Measurements from ENCODE around the gene CSNK2A2. TPM values are rescaled to one million over a fixed set of nuclear protein-coding genes. Genes with fewer than 3 reads are reported as not detected.

Gene CSNK2A2
- total and polyA plus RNA-seq, 9 of the 15 experiments (the other 6 are each of a cell fraction or from before 2014, with no cell fraction given), result 20.8 to 109 (median 44.7) TPM

DNA sequence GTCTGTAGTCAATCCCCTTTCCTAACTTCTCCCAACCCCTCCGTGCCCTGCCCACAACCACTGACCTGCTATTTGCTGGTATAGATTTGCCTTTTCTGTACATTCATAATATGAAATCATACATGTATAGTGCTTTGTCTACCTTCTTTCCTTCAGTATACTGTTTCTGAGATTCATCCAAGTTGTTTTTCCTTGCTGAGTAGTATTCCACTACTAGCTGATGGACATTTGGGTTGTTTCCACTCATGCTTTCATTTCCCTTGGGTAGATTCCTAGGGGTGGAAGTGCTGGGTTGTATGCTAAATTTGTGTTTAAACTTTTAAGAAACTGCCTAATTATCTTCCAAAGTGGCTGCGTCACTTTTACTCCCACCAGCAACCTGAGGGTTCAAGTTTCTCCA, 27.7 kb downstream of the CSNK2A2 start:
- POLR2A ChIA-PET, result interaction anchor here (0.6 kb wide), 1 partner anchor 67 kb away, joined by 3 read pairs; no protein-coding TSS in a partner anchor
- intact Hi-C loops (cut with micrococcal nuclease), result no loop called here
- peak; percentile 60 for TF ChIP-seq ZNF146 (CRISPR knock-in tag; IDR thresholded peaks at IDR 0.05; ENCODE audit: unreplicated experiment)
- TF ChIP-seq, protein P1, sequence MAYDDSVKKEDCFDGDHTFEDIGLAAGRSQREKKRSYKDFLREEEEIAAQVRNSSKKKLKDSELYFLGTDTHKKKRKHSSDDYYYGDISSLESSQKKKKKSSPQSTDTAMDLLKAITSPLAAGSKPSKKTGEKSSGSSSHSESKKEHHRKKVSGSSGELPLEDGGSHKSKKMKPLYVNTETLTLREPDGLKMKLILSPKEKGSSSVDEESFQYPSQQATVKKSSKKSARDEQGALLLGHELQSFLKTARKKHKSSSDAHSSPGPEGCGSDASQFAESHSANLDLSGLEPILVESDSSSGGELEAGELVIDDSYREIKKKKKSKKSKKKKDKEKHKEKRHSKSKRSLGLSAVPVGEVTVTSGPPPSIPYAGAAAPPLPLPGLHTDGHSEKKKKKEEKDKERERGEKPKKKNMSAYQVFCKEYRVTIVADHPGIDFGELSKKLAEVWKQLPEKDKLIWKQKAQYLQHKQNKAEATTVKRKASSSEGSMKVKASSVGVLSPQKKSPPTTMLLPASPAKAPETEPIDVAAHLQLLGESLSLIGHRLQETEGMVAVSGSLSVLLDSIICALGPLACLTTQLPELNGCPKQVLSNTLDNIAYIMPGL (CRISPR knock-in tag; IDR thresholded peaks at IDR 0.05), result no peak

DNA sequence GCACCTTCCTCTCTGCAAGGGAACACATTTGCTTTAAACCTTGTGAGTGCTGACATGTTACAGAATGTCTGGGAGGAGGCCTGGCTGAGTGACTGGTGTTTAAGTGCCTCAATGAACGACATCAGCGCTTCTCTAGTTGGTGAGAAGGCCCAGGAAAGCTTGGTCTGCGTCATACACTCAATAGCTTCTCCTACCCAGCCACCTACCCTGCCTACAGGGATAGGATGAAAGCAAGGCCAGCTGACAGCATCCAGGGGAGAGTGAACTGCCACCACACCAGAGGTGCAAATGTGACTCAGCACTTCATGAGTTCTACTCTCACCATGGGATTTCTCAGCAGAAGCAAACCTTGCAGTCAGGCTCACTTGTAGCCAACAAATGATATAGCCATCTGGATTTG, 37.1 kb downstream of the CSNK2A2 start:
- Histone ChIP-seq H3K27ac (ENCODE audit: extremely low read depth, low read depth, low read length) (no peak overlapping the region; the same call in 2 of the 3 replicates), H3K79me2 (ENCODE audit: control insufficient read depth, insufficient read depth, low read length) (no peaks in the 10 kb centered on the region), H4K20me1 (replicated peaks; ENCODE audit: control insufficient read depth, insufficient read depth, low read length) (no peaks in the 10 kb centered on the region), H2AFZ (ENCODE audit: low read depth, low read length) (no peak overlapping the region), H3K4me1 (replicated peaks in 1 of 2; ENCODE audit: control insufficient read depth in 2 of 2, insufficient read depth in 2 of 2, low read length in 2 of 2) (no peaks in the 10 kb centered on the region), H3K9me3 (replicated peaks; ENCODE audit: control insufficient read depth, insufficient read depth, low read depth, low read length) (no peaks in the 10 kb centered on the region), H3K9ac (ENCODE audit: insufficient read depth in 1 of 2, low read depth in 2 of 2, low read length in 2 of 2) (no peak overlapping the region), H3K4me3 (no peak overlapping the region), H3K9me1 (ENCODE audit: control insufficient read depth, insufficient read depth, low read length) (no peaks in the 10 kb centered on the region), H3K36me3 (ENCODE audit: control insufficient read depth, insufficient read depth, low read length) (peaks cover 62% of the 10 kb centered on the region), H3K4me2 (ENCODE audit: insufficient read depth, low read length) (no peak overlapping the region), H3K27me3 (ENCODE audit: control insufficient read depth in 2 of 2, insufficient read depth in 2 of 2, low read length in 2 of 2) (no peaks in the 10 kb centered on the region)
- POLR2A ChIA-PET, result interaction anchor here (0.6 to 1.1 kb wide), 2 partner anchors 9 to 57 kb away, joined by 3 read pairs; no protein-coding TSS in a partner anchor
- in situ Hi-C loops (cut with MboI) (no loop called here), intact Hi-C loops (cut with micrococcal nuclease) (no loop called here)
- peak in 1 of 4 experiments; percentile 17 for DNase-seq (ENCODE audit: extremely low read depth in 1 of 4, low spot score in 3 of 4)
- ATAC-seq, result peak; percentile 48
- BruUV-seq (replicated peaks), result no TSS peak
- WGBS (ENCODE audit: insufficient coverage, low coverage, missing lambda C conversion rate), result 83% methylated on average over 3 of the region's 3 CpGs
- FAIRE-seq, result peak; percentile 15
- CTCF ChIA-PET (ENCODE audit: low intra/inter-chr PET ratio), result no interaction called here
- TF ChIP-seq CREM (IDR thresholded peaks at IDR 0.05; ENCODE audit: low read depth), result no peak
- TF ChIP-seq HLTF (IDR thresholded peaks at IDR 0.05), result no peak
- no peak for TF ChIP-seq ZNF253 (CRISPR knock-in tag; conservative IDR thresholded peaks at IDR 0.05)
- 0 out of 2 replicates have a peak, but pooled peaks have one; percentile 33 for TF ChIP-seq NFE2L1 (tag; IDR thresholded peaks at IDR 0.05; ENCODE audit: borderline replicate concordance, low read depth)
- no peak for TF ChIP-seq ARID2 (IDR thresholded peaks at IDR 0.05)
- TF ChIP-seq ZNF316 (IDR thresholded peaks at IDR 0.05), result peak; percentile 60
- TF ChIP-seq ZEB2 (IDR thresholded peaks at IDR 0.05), result no peak
- TF ChIP-seq ZNF174 (CRISPR knock-in tag; IDR thresholded peaks at IDR 0.05), result no peak
- TF ChIP-seq BCOR (IDR thresholded peaks at IDR 0.05), result no peak
- TF ChIP-seq C11orf30 (IDR thresholded peaks at IDR 0.05; ENCODE audit: low read depth), result peak; percentile 54; the same call in 1 of the 2 replicates
- no peak for TF ChIP-seq TCF3 (CRISPR knock-in tag; IDR thresholded peaks at IDR 0.05)
- no peak for TF ChIP-seq BRF1 (IDR thresholded peaks at IDR 0.05; ENCODE audit: borderline replicate concordance, extremely low read depth, insufficient read length)
- TF ChIP-seq SMARCA5 (IDR thresholded peaks at IDR 0.05), result no peak
- no peak for TF ChIP-seq RBM15 (IDR thresholded peaks at IDR 0.05; ENCODE audit: insufficient read depth, low read length)
- TF ChIP-seq ZFX (CRISPR knock-in tag; IDR thresholded peaks at IDR 0.05), result no peak

More for the DNA sequence above, 27.7 kb downstream of the CSNK2A2 start:
- BruUV-seq (replicated peaks), result no TSS peak
- Histone ChIP-seq H4K20me1 (replicated peaks; ENCODE audit: control insufficient read depth, insufficient read depth, low read length) (0 out of 2 replicates have a peak, but pooled peaks cover 3% of the 10 kb centered on the region), H3K4me1 (replicated peaks in 1 of 2; ENCODE audit: control insufficient read depth in 2 of 2, insufficient read depth in 2 of 2, low read length in 2 of 2) (no peaks in the 10 kb centered on the region), H3K27me3 (ENCODE audit: control insufficient read depth in 2 of 2, insufficient read depth in 2 of 2, low read length in 2 of 2) (no peaks in the 10 kb centered on the region), H3K4me2 (ENCODE audit: insufficient read depth, low read length) (no peak overlapping the region), H3K9ac (ENCODE audit: insufficient read depth in 1 of 2, low read depth in 2 of 2, low read length in 2 of 2) (no peak overlapping the region), H3K9me1 (ENCODE audit: control insufficient read depth, insufficient read depth, low read length) (no peaks in the 10 kb centered on the region), H2AFZ (ENCODE audit: low read depth, low read length) (no peak overlapping the region), H3K36me3 (ENCODE audit: control insufficient read depth, insufficient read depth, low read length) (peaks cover 89% of the 10 kb centered on the region), H3K9me3 (replicated peaks; ENCODE audit: control insufficient read depth, insufficient read depth, low read depth, low read length) (no peaks in the 10 kb centered on the region), H3K4me3 (no peak overlapping the region), H3K27ac (ENCODE audit: extremely low read depth, low read depth, low read length) (no peak overlapping the region), H3K79me2 (ENCODE audit: control insufficient read depth, insufficient read depth, low read length) (no peaks in the 10 kb centered on the region)
- FAIRE-seq (no peak), DNase-seq (ENCODE audit: extremely low read depth in 1 of 4, low spot score in 3 of 4) (no peak), ATAC-seq (no peak)
- CTCF ChIA-PET (ENCODE audit: low intra/inter-chr PET ratio), result no interaction called here
- WGBS (ENCODE audit: insufficient coverage, low coverage, missing lambda C conversion rate), result 97% methylated on average over 2 of the region's 2 CpGs
- in situ Hi-C loops (cut with MboI), result no loop called here

All from K562 (cell line).